T-helper 2 cell treated with Interferon-gamma antibody and Interleukin-4, amounts not matched to agents 5 μg/mL and 100 μg/mL, for 36 hours (primary cell): ENCODE measurements around the gene PACSIN1.

Experiments
- DNase-seq: peaks from one replicate; pipeline ENCODE4 v3.0.0; 2021; ENCODE audit warnings: low spot score
- H3K27ac Mint-ChIP-seq: one replicate; pipeline ENCODE4 v1.8.0; 2021; ENCODE audit warnings: mild to moderate bottlenecking, mixed read lengths
- H3K27me3 Mint-ChIP-seq: one replicate; pipeline ENCODE4 v1.8.0; 2021; ENCODE audit warnings: low read depth, mixed read lengths
- H3K36me3 Mint-ChIP-seq: one replicate; pipeline ENCODE4 v1.8.0; 2021; ENCODE audit warnings: low read depth, mixed read lengths
- H3K4me1 Mint-ChIP-seq: one replicate; pipeline ENCODE4 v1.8.0; 2021; ENCODE audit warnings: low read depth, mixed read lengths
- H3K4me3 Mint-ChIP-seq: one replicate; pipeline ENCODE4 v1.8.0; 2022; ENCODE audit warnings: mild to moderate bottlenecking, moderate library complexity, mixed read lengths
- H3K9me3 Mint-ChIP-seq: one replicate; pipeline ENCODE4 v1.8.0; 2021; ENCODE audit warnings: mixed read lengths

PACSIN1 gene

DNA sequence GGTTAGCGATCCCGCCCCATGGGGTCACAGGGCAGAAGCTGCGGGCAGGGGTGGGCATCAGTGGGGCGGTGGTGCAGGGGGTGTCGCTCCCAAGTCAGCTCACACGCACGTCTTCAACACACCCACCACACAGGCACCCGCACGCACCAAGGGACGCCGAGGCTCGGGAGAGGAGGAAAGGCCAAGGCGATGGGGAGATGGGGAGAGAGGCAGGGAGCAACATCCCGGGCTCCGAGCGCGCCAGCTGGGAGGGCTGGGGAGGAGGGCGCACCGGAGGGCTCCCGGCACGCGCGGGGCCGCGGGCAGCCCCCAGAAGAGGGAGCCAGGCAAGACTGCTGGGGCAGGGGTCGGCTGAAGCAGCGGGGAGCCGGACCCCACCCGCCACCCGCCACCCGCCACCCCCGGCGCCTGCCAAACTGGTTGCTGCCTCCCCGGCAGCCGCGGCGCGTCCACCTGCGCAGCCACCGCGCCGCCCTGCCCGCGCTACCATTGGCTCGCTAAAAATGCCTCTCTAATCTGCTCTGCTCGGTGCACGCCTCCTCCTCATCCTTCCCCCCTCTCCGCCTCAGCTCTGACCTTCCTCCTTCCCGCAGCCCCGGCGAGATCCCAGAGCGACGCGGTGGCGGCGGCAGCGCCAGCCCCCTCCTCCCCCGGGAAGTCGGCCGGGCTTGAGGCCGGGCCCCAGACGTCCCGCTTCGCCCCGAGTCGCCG is at the start of gene PACSIN1:
Gene PACSIN1, plus strand, starts transcription at position 546 of the 711 bp plus-strand sequence. CDS start 60,230 bp downstream, outside the sequence.
- Mint-ChIP-seq H3K4me1 (no peaks in the 10 kb centered on the region), H3K27ac (no peak within 1 kb of the TSS), H3K4me3 (peak within 1 kb of the TSS; percentile 65), H3K9me3 (no peaks in the 10 kb centered on the region), H3K27me3 (peaks cover 30% of the 10 kb centered on the region), H3K36me3 (no peaks in the 10 kb centered on the region)
- no peak for DNase-seq

- DNase-seq, result no peak
- Mint-ChIP-seq H3K27ac (no peak overlapping the region), H3K36me3 (peaks cover 52% of the 10 kb centered on the region)
Observed at GRCh38 chr6:34416877-34417371, 49.0 kb upstream of the PACSIN1 start.

GRCh38 chr6:34418367-34418766 is 47.5 kb upstream of the PACSIN1 start:
- Mint-ChIP-seq H3K36me3 (peaks cover 57% of the 10 kb centered on the region), H3K9me3 (no peaks in the 10 kb centered on the region), H3K27me3 (no peaks in the 10 kb centered on the region), H3K27ac (peak overlapping the region; percentile 24), H3K4me3 (no peak overlapping the region), H3K4me1 (peaks cover 14% of the 10 kb centered on the region)
- no peak for DNase-seq

More at GRCh38 chr6:34416877-34417371, 49.0 kb upstream of the PACSIN1 start:
- no peaks in the 10 kb centered on the region for H3K27me3 Mint-ChIP-seq
- H3K9me3 Mint-ChIP-seq, result no peaks in the 10 kb centered on the region
- H3K4me3 Mint-ChIP-seq, result no peak overlapping the region
- H3K4me1 Mint-ChIP-seq, result peaks cover 15% of the 10 kb centered on the region

GRCh38 chr6:34423254-34423653 is 42.6 kb upstream of the PACSIN1 start:
- Mint-ChIP-seq H3K4me3 (peak overlapping the region; percentile 5), H3K27me3 (no peaks in the 10 kb centered on the region), H3K27ac (no peak overlapping the region), H3K36me3 (peaks cover 49% of the 10 kb centered on the region), H3K4me1 (peaks cover 24% of the 10 kb centered on the region), H3K9me3 (no peaks in the 10 kb centered on the region)
- DNase-seq, result no peak

GRCh38 chr6:34424200-34425131 is 41.4 kb upstream of the PACSIN1 start:
- H3K4me3 Mint-ChIP-seq, result peak overlapping the region; percentile 100
- peaks cover 5% of the 10 kb centered on the region for H3K27me3 Mint-ChIP-seq
- peaks cover 22% of the 10 kb centered on the region for H3K4me1 Mint-ChIP-seq
- H3K27ac Mint-ChIP-seq, result peak overlapping the region; percentile 99
- peaks cover 44% of the 10 kb centered on the region for H3K36me3 Mint-ChIP-seq
- no peaks in the 10 kb centered on the region for H3K9me3 Mint-ChIP-seq
- no peak for DNase-seq

DNA sequence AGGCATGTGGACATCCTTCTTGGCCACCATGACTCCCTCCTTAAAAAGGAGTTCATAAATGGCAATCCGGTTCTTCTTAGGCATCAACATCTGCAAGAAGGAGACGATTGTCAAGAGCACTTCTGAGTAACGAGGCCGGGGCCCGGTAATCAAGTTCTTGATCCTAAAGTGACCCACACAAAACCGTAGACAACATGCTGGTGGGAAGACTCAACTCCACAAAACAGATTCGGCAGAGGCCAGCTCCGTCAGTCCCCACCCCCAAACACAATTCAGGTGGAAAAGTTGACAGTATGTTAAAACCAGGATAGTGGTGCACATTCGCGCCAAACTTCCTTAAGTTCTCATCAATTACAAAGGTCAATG is 40.8 kb upstream of the PACSIN1 start:
- no peaks in the 10 kb centered on the region for H3K9me3 Mint-ChIP-seq
- H3K36me3 Mint-ChIP-seq, result peaks cover 41% of the 10 kb centered on the region
- DNase-seq, result peak; percentile 6
- peak overlapping the region; percentile 100 for H3K4me3 Mint-ChIP-seq
- H3K27me3 Mint-ChIP-seq, result peaks cover 6% of the 10 kb centered on the region
- H3K4me1 Mint-ChIP-seq, result peaks cover 22% of the 10 kb centered on the region
- H3K27ac Mint-ChIP-seq, result peak overlapping the region; percentile 99

GRCh38 chr6:34425498-34426410 is 40.1 kb upstream of the PACSIN1 start, which contains the start of gene RPS10:
Gene RPS10 (minus strand): TSS chr6:34426069. CDS start chr6:34425221, 848 bp downstream.
- H3K9me3 Mint-ChIP-seq, result no peaks in the 10 kb centered on the region
- H3K4me1 Mint-ChIP-seq, result peaks cover 22% of the 10 kb centered on the region
- H3K27me3 Mint-ChIP-seq, result peaks cover 6% of the 10 kb centered on the region
- H3K36me3 Mint-ChIP-seq, result peaks cover 37% of the 10 kb centered on the region
- DNase-seq, result peak; percentile 90
- H3K27ac Mint-ChIP-seq, result peak within 1 kb of the TSS; percentile 99
- H3K4me3 Mint-ChIP-seq, result peak within 1 kb of the TSS; percentile 100

GRCh38 chr6:34435916-34436315 is 30.0 kb upstream of the PACSIN1 start:
- Mint-ChIP-seq H3K9me3 (no peaks in the 10 kb centered on the region), H3K27ac (no peak overlapping the region), H3K27me3 (peaks cover 6% of the 10 kb centered on the region), H3K36me3 (no peaks in the 10 kb centered on the region), H3K4me3 (no peak overlapping the region), H3K4me1 (no peaks in the 10 kb centered on the region)
- no peak for DNase-seq

DNA sequence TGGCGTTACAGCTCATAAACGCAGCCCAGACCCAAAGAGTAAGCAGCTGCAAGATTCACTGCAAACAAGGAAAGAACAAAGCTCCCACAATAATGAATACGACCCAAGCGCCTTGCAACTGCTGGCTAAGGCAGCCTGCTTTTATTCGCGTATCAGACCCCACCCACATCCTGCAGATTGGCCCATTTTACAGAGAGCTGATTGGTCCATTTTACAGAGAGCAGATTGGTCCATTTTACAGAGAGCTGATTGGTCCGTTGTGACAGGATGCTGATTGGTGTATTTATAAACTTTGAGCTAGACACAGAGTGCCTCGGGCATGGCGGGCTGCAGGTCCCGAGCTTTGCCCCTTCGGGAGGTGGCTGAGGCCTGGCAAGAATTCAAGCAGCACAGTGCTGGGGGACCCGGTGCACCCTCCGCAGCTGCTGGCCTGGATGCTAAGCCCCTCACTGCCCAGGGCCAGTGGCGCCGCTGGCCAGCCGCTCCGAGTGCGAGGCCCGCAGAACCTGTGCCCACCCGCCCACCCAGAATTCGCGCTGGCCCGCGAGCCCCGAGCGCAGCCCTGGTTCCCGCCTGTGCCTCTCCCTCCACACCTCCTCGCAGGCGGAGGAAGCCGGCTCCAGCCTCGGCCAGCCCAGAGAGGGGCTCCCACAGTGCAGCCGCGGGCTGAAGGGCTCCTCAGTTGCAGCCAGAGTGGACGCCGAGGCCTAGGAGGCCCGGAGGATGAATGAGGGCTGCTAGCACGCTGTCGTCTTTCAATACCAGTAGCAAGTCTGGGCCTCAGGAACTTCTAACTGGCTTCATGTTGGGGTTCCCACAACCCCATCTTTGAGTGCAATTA is 28.9 kb upstream of the PACSIN1 start:
- Mint-ChIP-seq H3K9me3 (no peaks in the 10 kb centered on the region), H3K4me1 (no peaks in the 10 kb centered on the region), H3K27me3 (no peaks in the 10 kb centered on the region), H3K27ac (no peak overlapping the region), H3K36me3 (no peaks in the 10 kb centered on the region), H3K4me3 (no peak overlapping the region)
- DNase-seq, result no peak

DNA sequence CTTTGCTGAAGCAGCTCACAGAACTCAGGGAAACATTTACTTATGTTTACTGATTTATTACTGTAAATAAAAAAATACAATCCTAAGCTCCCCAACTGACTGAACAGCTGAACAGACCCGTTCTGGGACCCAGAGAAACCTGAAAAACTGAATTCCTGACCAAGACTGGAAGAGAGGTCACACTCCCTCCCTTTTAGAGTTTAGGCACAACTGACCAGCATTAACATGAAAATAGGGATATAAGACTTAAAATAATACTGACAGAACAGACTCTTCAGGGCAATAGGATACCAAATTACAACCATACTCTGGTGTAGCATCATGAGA is 28.3 kb upstream of the PACSIN1 start:
- H3K36me3 Mint-ChIP-seq, result no peaks in the 10 kb centered on the region

DNA sequence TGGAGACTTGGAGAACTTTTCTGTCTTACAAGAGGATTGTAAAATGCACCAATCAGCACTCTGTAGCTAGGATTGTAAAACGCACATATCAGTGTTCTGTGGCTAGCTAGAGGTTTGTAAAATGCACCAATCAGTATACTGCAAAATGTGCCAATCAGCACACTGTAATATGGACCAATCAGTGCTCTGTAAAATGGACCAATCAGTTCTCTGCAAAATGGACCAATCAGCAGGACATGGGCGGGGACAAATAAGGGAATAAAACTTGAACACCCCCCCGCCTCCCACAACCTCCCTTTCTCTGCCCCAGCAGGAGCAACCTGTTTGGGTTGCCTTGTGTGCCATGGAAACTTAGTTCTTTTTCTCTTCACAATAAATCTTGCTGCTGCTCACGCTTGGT is 27.2 kb upstream of the PACSIN1 start:
- Mint-ChIP-seq H3K36me3 (no peaks in the 10 kb centered on the region), H3K4me3 (no peak overlapping the region), H3K27me3 (no peaks in the 10 kb centered on the region), H3K27ac (no peak overlapping the region), H3K4me1 (no peaks in the 10 kb centered on the region), H3K9me3 (no peaks in the 10 kb centered on the region)
- DNase-seq, result no peak

More for the DNA sequence above, 28.3 kb upstream of the PACSIN1 start:
- DNase-seq, result no peak
- no peaks in the 10 kb centered on the region for H3K4me1 Mint-ChIP-seq
- H3K9me3 Mint-ChIP-seq, result no peaks in the 10 kb centered on the region
- H3K4me3 Mint-ChIP-seq, result no peak overlapping the region
- no peaks in the 10 kb centered on the region for H3K27me3 Mint-ChIP-seq
- no peak overlapping the region for H3K27ac Mint-ChIP-seq

DNA sequence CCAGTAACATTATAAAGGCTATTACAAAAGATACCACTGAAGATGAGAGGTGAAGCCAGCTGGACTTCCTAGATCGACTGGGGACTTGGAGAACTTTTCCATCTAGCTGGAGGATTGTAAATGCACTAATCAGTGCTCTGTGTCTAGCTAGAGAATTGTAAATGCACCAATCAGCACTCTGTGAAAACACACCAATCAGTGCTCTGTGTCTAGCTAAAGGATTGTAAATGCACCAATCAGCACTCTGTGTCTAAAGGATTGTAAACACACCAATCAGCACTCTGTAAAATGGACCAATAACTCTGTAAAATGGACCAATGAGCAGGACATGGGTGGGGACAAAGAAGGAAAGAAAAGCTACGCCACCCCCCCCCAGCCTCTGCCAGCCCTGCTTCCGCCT is 26.4 kb upstream of the PACSIN1 start:
- Mint-ChIP-seq H3K4me1 (no peaks in the 10 kb centered on the region), H3K36me3 (no peaks in the 10 kb centered on the region), H3K27me3 (no peaks in the 10 kb centered on the region), H3K9me3 (no peaks in the 10 kb centered on the region), H3K4me3 (no peak overlapping the region), H3K27ac (no peak overlapping the region)
- DNase-seq, result no peak

- Mint-ChIP-seq H3K9me3 (no peaks in the 10 kb centered on the region), H3K4me1 (no peaks in the 10 kb centered on the region), H3K27me3 (no peaks in the 10 kb centered on the region), H3K36me3 (no peaks in the 10 kb centered on the region), H3K4me3 (no peak overlapping the region), H3K27ac (no peak overlapping the region)
- DNase-seq, result no peak
Observed at GRCh38 chr6:34441526-34441925, 24.4 kb upstream of the PACSIN1 start.
